KMS-11 (cell line): ENCODE measurements around the gene GNGT1.
"Not testable (repeated sequence)": the region's sequence is repeated elsewhere in the genome, so short reads cannot be mapped to it uniquely, and the experiment has no call there.

ENCODE experiments used
- H2AFZ ChIP-seq: fragments of 200-600 bp; sonication (generic); 2 replicates; pipeline ENCODE4 v1.6.1; 2016; ENCODE audit warnings: antibody characterized with exemption, mixed run types, low read depth
- H3K27ac ChIP-seq: fragments of 200-600 bp; sonication (generic); 2 replicates; pipeline ENCODE4 v1.6.1; 2016; ENCODE audit warnings: mild to moderate bottlenecking, mixed run types
- H3K27me3 ChIP-seq: fragments of 200-600 bp; sonication (generic); 2 replicates; pipeline ENCODE4 v1.6.1; 2017; ENCODE audit warnings: mild to moderate bottlenecking, low read depth, mixed run types, moderate library complexity; ENCODE audit not compliant: insufficient read depth
- H3K36me3 ChIP-seq: fragments of 200-600 bp; sonication (generic); 2 replicates; pipeline ENCODE4 v1.6.1; 2017; ENCODE audit warnings: mild to moderate bottlenecking, mixed run types; ENCODE audit not compliant: insufficient read depth
- H3K4me1 ChIP-seq: fragments of 200-600 bp; sonication (generic); 2 replicates; pipeline ENCODE4 v1.6.1; 2016; ENCODE audit warnings: mild to moderate bottlenecking, low read depth, mixed run types; ENCODE audit not compliant: poor library complexity, severe bottlenecking
- H3K4me2 ChIP-seq: fragments of 200-600 bp; sonication (generic); 2 replicates; pipeline ENCODE4 v1.7.0; 2016; ENCODE audit warnings: mild to moderate bottlenecking, mixed run types
- H3K4me3 ChIP-seq: fragments of 200-600 bp; sonication (generic); IDR thresholded peaks from 2 replicates; pipeline ENCODE4 v1.6.1; 2017; ENCODE audit warnings: low read depth, low read length, mixed read lengths; ENCODE audit not compliant: insufficient read depth
- H3K79me2 ChIP-seq: fragments of 200-600 bp; sonication (generic); 2 replicates; pipeline ENCODE4 v1.6.1; 2016; ENCODE audit warnings: low read depth, mixed run types; ENCODE audit not compliant: insufficient read depth
- H3K9ac ChIP-seq: fragments of 200-600 bp; sonication (generic); 2 replicates; pipeline ENCODE4 v1.6.1; 2016; ENCODE audit warnings: mild to moderate bottlenecking, mixed run types
- H4K20me1 ChIP-seq: fragments of 200-600 bp; sonication (generic); 2 replicates; pipeline ENCODE4 v1.6.1; 2016; ENCODE audit warnings: mild to moderate bottlenecking, mixed run types; ENCODE audit not compliant: insufficient read depth
- CTCF ChIP-seq: fragments of 200-600 bp; sonication (generic); conservative IDR thresholded peaks from 2 replicates; pipeline ENCODE4 v1.6.1; 2017; ENCODE audit warnings: low read depth, mild to moderate bottlenecking, antibody characterized with exemption, low read length, moderate library complexity, mixed read lengths

The GNGT1 gene

GRCh38 chr7:93914581-93915066 is 8.3 kb downstream of the GNGT1 start:
- Histone ChIP-seq H3K27ac (no peak overlapping the region), H3K9ac (no peak overlapping the region), H3K36me3 (no peaks in the 10 kb centered on the region), H3K4me1 (no peaks in the 10 kb centered on the region), H3K27me3 (0 out of 2 replicates have a peak, but pooled peaks cover 2% of the 10 kb centered on the region), H3K4me3 (no peak overlapping the region), H3K4me2 (no peak overlapping the region), H2AFZ (no peak overlapping the region), H4K20me1 (no peaks in the 10 kb centered on the region), H3K79me2 (no peaks in the 10 kb centered on the region)
- no peak for TF ChIP-seq CTCF

DNA sequence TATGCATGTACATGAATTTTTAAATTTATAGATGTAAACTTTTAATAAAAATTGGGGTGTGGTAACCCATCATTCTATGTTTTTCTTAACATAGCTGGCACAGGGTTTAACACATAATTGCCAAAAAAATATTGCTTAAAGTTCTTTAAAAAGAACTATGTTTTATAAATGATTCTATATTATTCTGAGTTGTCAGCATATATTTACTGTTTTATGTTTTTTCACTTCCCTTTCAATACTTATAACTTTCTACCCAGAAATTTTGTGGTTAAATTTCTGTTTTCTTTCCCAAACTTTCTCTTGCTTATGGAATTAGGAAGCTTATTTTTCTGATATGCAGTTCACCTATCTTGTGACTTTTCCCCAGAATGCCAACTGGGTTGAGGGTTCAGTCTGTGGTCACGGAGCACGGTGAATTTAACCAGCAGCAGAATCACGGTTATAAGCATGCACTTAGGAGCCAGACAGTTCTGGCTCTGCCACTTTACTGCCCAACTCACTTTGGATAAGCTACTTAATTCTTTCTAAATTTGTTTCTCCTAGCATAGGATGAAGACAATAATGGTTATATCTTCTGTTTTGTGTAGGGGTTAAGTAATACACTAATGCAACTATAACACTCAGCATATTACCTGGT is 9.0 kb downstream of the GNGT1 start:
- not testable (repeated sequence) for H3K4me3 ChIP-seq, H3K27ac ChIP-seq, H4K20me1 ChIP-seq, H3K9ac ChIP-seq, H3K79me2 ChIP-seq, H2AFZ ChIP-seq, H3K27me3 ChIP-seq, H3K4me1 ChIP-seq, H3K4me2 ChIP-seq, H3K36me3 ChIP-seq

DNA sequence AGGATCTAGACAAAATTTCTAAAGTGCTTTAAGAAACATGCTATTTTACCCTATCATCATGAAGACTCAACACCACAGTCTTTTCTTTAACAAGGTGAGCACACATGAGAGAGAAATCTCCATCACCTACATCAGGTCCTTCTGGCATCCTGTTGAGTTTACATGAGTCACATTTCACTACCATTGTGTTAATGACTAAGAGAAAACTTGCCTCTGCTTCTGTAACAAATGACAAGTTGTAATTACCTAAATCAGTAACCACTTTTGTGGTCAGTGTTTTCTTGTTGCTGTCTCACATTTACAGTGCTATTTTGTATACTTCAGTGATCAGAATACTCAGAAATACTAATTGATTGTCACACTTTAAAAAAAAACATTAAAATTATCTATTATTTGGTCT is 9.5 kb downstream of the GNGT1 start:
- H3K27ac ChIP-seq, H3K79me2 ChIP-seq, H3K36me3 ChIP-seq, H3K4me1 ChIP-seq, H3K4me3 ChIP-seq, H2AFZ ChIP-seq, H3K27me3 ChIP-seq, H3K4me2 ChIP-seq, H4K20me1 ChIP-seq, H3K9ac ChIP-seq: not testable (repeated sequence)

- not testable (repeated sequence) for H4K20me1 ChIP-seq, H3K27ac ChIP-seq, H3K27me3 ChIP-seq, H3K4me2 ChIP-seq, H3K79me2 ChIP-seq, H3K4me1 ChIP-seq, H2AFZ ChIP-seq, H3K4me3 ChIP-seq, H3K9ac ChIP-seq, H3K36me3 ChIP-seq
Measured at GRCh38 chr7:93916315-93916714, 9.9 kb downstream of the GNGT1 start.

GRCh38 chr7:93920496-93921182 is 14.3 kb downstream of the GNGT1 start:
- H4K20me1 ChIP-seq, result no peaks in the 10 kb centered on the region
- H2AFZ ChIP-seq, result no peak overlapping the region
- H3K4me3 ChIP-seq, result no peak overlapping the region
- H3K9ac ChIP-seq, result no peak overlapping the region
- H3K27ac ChIP-seq, result no peak overlapping the region
- TF ChIP-seq CTCF, result no peak
- no peaks in the 10 kb centered on the region for H3K36me3 ChIP-seq
- no peaks in the 10 kb centered on the region for H3K27me3 ChIP-seq
- H3K4me2 ChIP-seq, result no peak overlapping the region
- no peaks in the 10 kb centered on the region for H3K79me2 ChIP-seq
- H3K4me1 ChIP-seq, result no peaks in the 10 kb centered on the region

DNA sequence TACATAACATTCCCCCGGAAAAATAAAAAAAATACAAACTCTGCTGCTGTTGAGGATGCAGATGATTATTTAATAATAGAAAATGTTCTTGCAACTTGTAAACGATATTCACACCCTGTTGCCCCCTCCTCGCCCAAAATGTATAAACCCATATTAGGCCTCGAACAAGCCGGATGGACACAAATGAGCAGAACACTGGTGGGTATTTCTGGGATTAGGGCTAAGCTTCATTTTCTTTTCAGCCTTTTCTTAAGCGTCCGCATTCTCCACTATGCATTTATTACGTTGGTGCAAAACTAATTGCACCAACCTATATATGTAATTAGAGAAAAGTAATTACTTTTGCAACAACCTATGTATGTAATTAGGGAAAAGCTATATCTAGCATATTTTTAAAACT is 14.8 kb downstream of the GNGT1 start:
- Histone ChIP-seq H3K4me1 (no peaks in the 10 kb centered on the region), H3K27me3 (no peaks in the 10 kb centered on the region), H2AFZ (no peak overlapping the region), H3K9ac (no peak overlapping the region), H3K36me3 (no peaks in the 10 kb centered on the region), H3K4me3 (no peak overlapping the region), H3K27ac (no peak overlapping the region), H4K20me1 (no peaks in the 10 kb centered on the region), H3K79me2 (no peaks in the 10 kb centered on the region), H3K4me2 (no peak overlapping the region)
- no peak for TF ChIP-seq CTCF
